OCI-LY7 (cell line): ENCODE measurements around the gene SUMF1. TPM values are rescaled to one million over a fixed set of nuclear protein-coding genes. Genes with fewer than 3 reads are reported as not detected.

Experiments used
- BruUV-seq: library from RNA; stranded (reverse); fragments of 400-500 nt; replicated peaks from 2 replicates; lab custom pipeline; 2021; lab: Mats Ljungman, UMichigan
- CTCF ChIA-PET: fragments of 300-600 bp; sonication (Branson Sonifier 250); formaldehyde crosslinking; loops from one replicate; lab custom pipeline; 2022; ENCODE audit warnings: antibody characterized with exemption; ENCODE audit not compliant: unreplicated experiment; lab: Charles Lee
- POLR2A ChIA-PET: fragments of 300-600 bp; sonication (Branson Sonifier 250); formaldehyde crosslinking; loops from one replicate; lab custom pipeline; 2022; ENCODE audit warnings: antibody characterized with exemption; lab: Charles Lee
- DNase-seq: peaks from one replicate; pipeline ENCODE4 v3.0.0-alpha.2; 2015; ENCODE audit warnings: low spot score
- H2AFZ ChIP-seq: fragments of 200-600 bp; sonication (generic), shearing (Covaris generic); 2 replicates; pipeline ENCODE4 v1.6.1; 2014; ENCODE audit warnings: mild to moderate bottlenecking, antibody characterized with exemption, low read length, moderate library complexity
- H3K27ac ChIP-seq: fragments of 200-600 bp; sonication (generic); 2 replicates; pipeline ENCODE4 v1.5.1; 2014; ENCODE audit warnings: mixed run types, low read depth, mild to moderate bottlenecking, moderate library complexity, low read length, inconsistent platforms; ENCODE audit not compliant: poor library complexity, severe bottlenecking
- H3K36me3 ChIP-seq: fragments of 200-600 bp; sonication (generic); 2 replicates; pipeline ENCODE4 v1.6.1; 2014; ENCODE audit warnings: mild to moderate bottlenecking, antibody characterized with exemption, low read length, moderate library complexity, mixed read lengths; ENCODE audit not compliant: insufficient read depth
- H3K4me1 ChIP-seq: fragments of 200-600 bp; sonication (generic); 2 replicates; pipeline ENCODE4 v1.5.1; 2014; ENCODE audit warnings: mild to moderate bottlenecking, low read length; ENCODE audit not compliant: insufficient read depth, poor library complexity, severe bottlenecking
- H3K4me2 ChIP-seq: fragments of 200-600 bp; sonication (generic); 2 replicates; pipeline ENCODE4 v1.6.1; 2014; ENCODE audit warnings: mild to moderate bottlenecking, low read length
- H3K4me3 ChIP-seq: fragments of 200-600 bp; sonication (generic); 2 replicates; pipeline ENCODE4 v1.5.1; 2014; ENCODE audit warnings: mild to moderate bottlenecking, low read depth, low read length; ENCODE audit not compliant: poor library complexity, severe bottlenecking
- H3K79me2 ChIP-seq: fragments of 200-600 bp; sonication (generic); 2 replicates; pipeline ENCODE4 v1.6.1; 2016; ENCODE audit warnings: low read depth, mild to moderate bottlenecking, low read length, moderate library complexity, mixed read lengths; ENCODE audit not compliant: insufficient read depth
- H3K9me2 ChIP-seq: fragments of 200-600 bp; sonication (generic); 2 replicates; pipeline ENCODE4 v1.6.1; 2016; ENCODE audit warnings: mild to moderate bottlenecking, low read length, mixed read lengths; ENCODE audit not compliant: insufficient read depth
- H3K9me3 ChIP-seq: fragments of 200-600 bp; sonication (generic); 2 replicates; pipeline ENCODE4 v1.6.1; 2014; ENCODE audit warnings: mild to moderate bottlenecking, mixed run types, low read length, mixed read lengths
- H4K20me1 ChIP-seq: fragments of 200-600 bp; sonication (generic); 2 replicates; pipeline ENCODE4 v1.6.1; 2014; ENCODE audit warnings: mild to moderate bottlenecking, antibody characterized with exemption, low read length, moderate library complexity, mixed read lengths; ENCODE audit not compliant: insufficient read depth
- CTCF ChIP-seq: fragments of 200-600 bp; sonication (generic); conservative IDR thresholded peaks from 2 replicates; pipeline ENCODE4 v1.5.1; 2014; ENCODE audit warnings: mild to moderate bottlenecking, antibody characterized with exemption, low read length, moderate library complexity, mixed read lengths
- EZH2phosphoT487 ChIP-seq: fragments of 200-600 bp; sonication (generic); IDR thresholded peaks from 2 replicates; pipeline ENCODE4 v1.6.1; 2018; ENCODE audit warnings: low read depth, borderline replicate concordance, mild to moderate bottlenecking, mixed run types, antibody characterized with exemption, low read length, moderate library complexity, mixed read lengths
- intact Hi-C: fragments of 100-400 bp; cut with micrococcal nuclease; formaldehyde crosslinking; loops from one replicate; pipeline ENCODE4 v1.10.0; 2022; ENCODE audit not compliant: unreplicated experiment
- total RNA-seq, 2 experiments: library from RNA; depleted of rRNA in 1 of 2; stranded (reverse); fragments of >200 nt in 1 of 2; shearing (Covaris generic) in 1 of 2; gene quantifications; 2 replicates each; pipeline ENCODE4 v1.2.3, GENCODE V29; 2014 to 2022

The SUMF1 gene
- total RNA-seq, 2 experiments from 2014 or later, result 9.1 to 11.9 TPM

GRCh38 chr3:4340077-4340410, 127.0 kb downstream of the SUMF1 start:
- Histone ChIP-seq H3K36me3 (no peaks in the 10 kb centered on the region), H3K4me2 (no peak overlapping the region), H3K9me3 (no peaks in the 10 kb centered on the region), H3K79me2 (no peaks in the 10 kb centered on the region), H3K4me3 (no peak overlapping the region), H3K9me2 (no peaks in the 10 kb centered on the region), H4K20me1 (no peaks in the 10 kb centered on the region), H3K27ac (no peak overlapping the region), H3K4me1 (no peaks in the 10 kb centered on the region), H2AFZ (no peak overlapping the region)
- POLR2A ChIA-PET, result no interaction called here
- BruUV-seq, result no TSS peak
- DNase-seq, result no peak
- intact Hi-C loops, result no loop called here
- TF ChIP-seq EZH2phosphoT487, result no peak
- CTCF ChIA-PET, result no interaction called here

GRCh38 chr3:4338751-4339150, 128.3 kb downstream of the SUMF1 start:
- BruUV-seq, result no TSS peak
- ChIA-PET POLR2A (interaction anchor here (0.7 kb wide), 1 partner anchor 53 kb away, joined by 3 read pairs; no protein-coding TSS in a partner anchor), CTCF (no interaction called here)
- no peak overlapping the region for H2AFZ ChIP-seq
- H3K4me2 ChIP-seq, result no peak overlapping the region
- no peak for TF ChIP-seq CTCF
- no peak for TF ChIP-seq EZH2phosphoT487
- H3K4me1 ChIP-seq, result no peaks in the 10 kb centered on the region
- H3K9me2 ChIP-seq, result no peaks in the 10 kb centered on the region
- intact Hi-C loops, result no loop called here
- no peaks in the 10 kb centered on the region for H3K36me3 ChIP-seq
- no peak overlapping the region for H3K4me3 ChIP-seq
- H3K79me2 ChIP-seq, result no peaks in the 10 kb centered on the region
- no peaks in the 10 kb centered on the region for H3K9me3 ChIP-seq
- H3K27ac ChIP-seq, result no peak overlapping the region
- no peak for DNase-seq
- no peaks in the 10 kb centered on the region for H4K20me1 ChIP-seq

- intact Hi-C loops, result no loop called here
- Histone ChIP-seq H4K20me1 (no peaks in the 10 kb centered on the region), H3K9me2 (no peaks in the 10 kb centered on the region), H3K36me3 (no peaks in the 10 kb centered on the region), H3K4me2 (no peak overlapping the region), H3K27ac (no peak overlapping the region), H3K4me3 (no peak overlapping the region), H3K9me3 (no peaks in the 10 kb centered on the region), H2AFZ (no peak overlapping the region), H3K4me1 (no peaks in the 10 kb centered on the region), H3K79me2 (no peaks in the 10 kb centered on the region)
- TF ChIP-seq CTCF, result no peak
- no peak for DNase-seq
- BruUV-seq, result no TSS peak
- ChIA-PET CTCF (no interaction called here), POLR2A (interaction anchor here (0.7 kb wide), 1 partner anchor 10 kb away, joined by 3 read pairs; no protein-coding TSS in a partner anchor)
These were observed 130.1 kb downstream of the SUMF1 start for GRCh38 chr3:4336850-4337546.
